ENCODE data around the gene TMPRSS6.

TMPRSS6 gene

DNA sequence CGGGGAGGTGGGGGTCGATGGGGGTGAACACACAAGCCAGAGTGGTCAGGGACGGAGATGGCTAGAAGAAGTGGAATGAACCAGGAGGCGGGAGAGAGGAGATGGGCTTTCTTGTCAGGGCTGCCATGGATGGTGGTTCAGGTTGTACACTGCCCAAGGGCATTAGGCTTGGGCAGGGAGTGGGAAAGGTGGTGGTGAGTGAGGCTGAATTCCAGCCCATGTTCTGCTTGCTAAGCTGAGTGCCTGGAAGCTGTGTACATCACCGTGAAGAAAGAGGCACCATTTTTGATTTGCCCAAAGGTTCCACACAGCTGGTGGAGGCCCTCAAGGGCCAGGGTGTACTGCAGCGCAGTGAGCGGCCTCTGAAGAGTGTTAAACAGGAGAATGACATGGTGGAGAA lies 23.3 kb upstream of the TMPRSS6 start:
- no peak overlapping the region for H3K4me3 ChIP-seq (ENCODE audit: low read depth in 1 of 2, low read length in 1 of 2)
- no peaks in the 10 kb centered on the region for H3K36me3 ChIP-seq
- no peak for TF ChIP-seq CTCF (IDR thresholded peaks at IDR 0.05)
- H3K4me1 ChIP-seq (ENCODE audit: control insufficient read depth in 1 of 2, insufficient read depth in 1 of 2, low read depth in 1 of 2, low read length in 1 of 2), result no peaks in the 10 kb centered on the region
- H3K9me3 ChIP-seq, result no peaks in the 10 kb centered on the region
- no peaks in the 10 kb centered on the region for H3K27me3 ChIP-seq
- H3K27ac ChIP-seq, result no peak overlapping the region

DNA sequence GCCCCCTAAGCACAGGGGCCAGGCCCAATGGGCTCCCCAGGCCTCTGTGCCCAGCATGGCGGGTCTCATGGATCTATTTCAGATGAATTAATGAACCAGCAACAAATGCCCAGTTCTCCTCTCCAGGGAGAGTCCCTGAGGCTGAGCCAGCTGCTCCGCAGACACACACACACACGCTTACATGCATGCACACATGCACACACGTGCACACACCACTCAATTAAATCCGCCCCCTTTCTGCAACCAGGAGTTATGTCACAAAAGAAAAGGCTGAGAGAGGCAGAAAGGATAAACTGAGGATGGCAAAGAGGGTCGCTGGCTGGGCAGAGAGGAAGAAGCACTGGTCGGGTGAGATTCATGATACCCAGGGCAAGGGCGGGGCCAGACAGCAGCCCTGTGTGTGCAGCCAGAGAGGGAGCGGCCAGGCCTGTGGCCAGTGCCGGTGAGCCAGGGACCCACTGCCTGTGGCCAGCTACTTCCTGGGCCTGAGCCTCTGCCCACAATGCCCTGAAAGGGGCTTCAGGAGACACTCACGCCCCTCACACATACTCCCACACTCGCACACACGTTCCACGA lies 20.4 kb upstream of the TMPRSS6 start:
- H3K4me1 ChIP-seq (ENCODE audit: control insufficient read depth in 1 of 2, insufficient read depth in 1 of 2, low read depth in 1 of 2, low read length in 1 of 2), result no peaks in the 10 kb centered on the region
- H3K4me3 ChIP-seq (ENCODE audit: low read depth in 1 of 2, low read length in 1 of 2), result no peak overlapping the region
- no peak for TF ChIP-seq CTCF (IDR thresholded peaks at IDR 0.05)
- H3K9me3 ChIP-seq, result no peaks in the 10 kb centered on the region
- no peaks in the 10 kb centered on the region for H3K27me3 ChIP-seq
- no peaks in the 10 kb centered on the region for H3K36me3 ChIP-seq
- no peak overlapping the region for H3K27ac ChIP-seq

DNA sequence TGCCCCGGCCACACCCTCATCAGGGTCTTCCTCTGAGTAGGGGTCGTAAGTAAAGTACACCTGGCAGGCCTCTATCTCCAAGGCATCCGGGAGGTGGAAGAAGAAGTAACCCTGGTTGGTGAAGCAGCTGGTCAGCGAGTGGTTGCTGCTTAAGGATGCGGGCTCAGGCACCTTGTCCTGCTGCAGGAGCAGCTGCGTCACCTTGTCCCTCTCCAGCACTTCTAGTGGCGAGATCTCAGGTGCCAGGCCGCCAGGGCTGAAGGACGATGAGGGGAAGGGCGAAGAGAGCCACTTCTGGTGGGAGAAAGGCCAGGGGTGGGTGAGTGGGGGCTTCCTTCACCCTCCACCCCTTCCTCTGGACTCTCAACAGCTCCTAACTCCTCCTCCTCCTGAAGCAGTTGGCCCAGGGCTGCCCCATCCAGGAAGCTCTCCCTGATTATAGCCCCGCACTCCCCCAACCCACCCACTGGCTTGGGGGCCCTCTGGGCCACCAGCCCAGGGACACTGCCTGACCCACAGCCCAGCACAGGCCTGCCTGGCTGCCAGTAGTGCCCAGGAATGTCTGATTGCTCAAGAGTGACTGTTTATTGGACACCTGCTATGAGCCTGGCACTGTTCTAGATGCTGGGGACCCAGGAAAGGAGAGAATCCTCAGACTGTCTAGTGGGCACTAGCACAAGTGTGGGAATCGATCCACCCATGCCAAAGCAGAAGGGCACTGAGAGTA lies 19.2 kb upstream of the TMPRSS6 start:
- no peak overlapping the region for H3K4me3 ChIP-seq (ENCODE audit: low read depth in 1 of 2, low read length in 1 of 2)
- H3K4me1 ChIP-seq (ENCODE audit: control insufficient read depth in 1 of 2, insufficient read depth in 1 of 2, low read depth in 1 of 2, low read length in 1 of 2), result no peaks in the 10 kb centered on the region
- no peaks in the 10 kb centered on the region for H3K36me3 ChIP-seq
- no peaks in the 10 kb centered on the region for H3K27me3 ChIP-seq
- H3K27ac ChIP-seq, result no peak overlapping the region
- TF ChIP-seq CTCF (IDR thresholded peaks at IDR 0.05), result no peak
- H3K9me3 ChIP-seq, result no peaks in the 10 kb centered on the region

- H3K4me1 ChIP-seq (ENCODE audit: control insufficient read depth in 1 of 2, insufficient read depth in 1 of 2, low read depth in 1 of 2, low read length in 1 of 2), result no peaks in the 10 kb centered on the region
- TF ChIP-seq CTCF (IDR thresholded peaks at IDR 0.05), result no peak
- no peaks in the 10 kb centered on the region for H3K27me3 ChIP-seq
- H3K27ac ChIP-seq, result no peak overlapping the region
- no peak overlapping the region for H3K4me3 ChIP-seq (ENCODE audit: low read depth in 1 of 2, low read length in 1 of 2)
- H3K9me3 ChIP-seq, result no peaks in the 10 kb centered on the region
- no peaks in the 10 kb centered on the region for H3K36me3 ChIP-seq
Measured at GRCh38 chr22:37127350-37127878, 17.9 kb upstream of the TMPRSS6 start.

- Histone ChIP-seq H3K9me3 (no peaks in the 10 kb centered on the region), H3K4me1 (ENCODE audit: control insufficient read depth in 1 of 2, insufficient read depth in 1 of 2, low read depth in 1 of 2, low read length in 1 of 2) (no peaks in the 10 kb centered on the region), H3K36me3 (no peaks in the 10 kb centered on the region), H3K4me3 (ENCODE audit: low read depth in 1 of 2, low read length in 1 of 2) (no peak overlapping the region), H3K27ac (no peak overlapping the region), H3K27me3 (peaks cover 3% of the 10 kb centered on the region)
- TF ChIP-seq CTCF (IDR thresholded peaks at IDR 0.05), result no peak
Measured at GRCh38 chr22:37126882-37127281, 17.4 kb upstream of the TMPRSS6 start.
